Hematopoietic multipotent progenitor cell treated with erythropoietin and hydrocortisone succinate and interleukin-3 and kit ligand, for 15 days (in vitro differentiated cells): Measurements from ENCODE around the gene PPT2.
"Not testable (repeated sequence)": the region's sequence is repeated elsewhere in the genome, so short reads cannot be mapped to it uniquely, and the experiment has no call there.

Experiments
- DNase-seq: peaks from one replicate; pipeline ENCODE4 v3.0.0-alpha.2; 2015; ENCODE audit warnings: low spot score

The PPT2 gene

GRCh38 chr6:32210191-32210601, 56.3 kb downstream of the PPT2 start:
- no peak for DNase-seq

- not testable (repeated sequence) for DNase-seq
Observed at GRCh38 chr6:32211432-32211831, 57.5 kb downstream of the PPT2 start.

GRCh38 chr6:32212076-32212760, 58.3 kb downstream of the PPT2 start:
- DNase-seq: no peak
